ENCODE data around the gene ADGRL3. TPM values are rescaled to one million over a fixed set of nuclear protein-coding genes. Genes with fewer than 3 reads are reported as not detected.

ADGRL3 gene
- total RNA-seq, 1 donor from 2014 or later, result 6.1 TPM

DNA sequence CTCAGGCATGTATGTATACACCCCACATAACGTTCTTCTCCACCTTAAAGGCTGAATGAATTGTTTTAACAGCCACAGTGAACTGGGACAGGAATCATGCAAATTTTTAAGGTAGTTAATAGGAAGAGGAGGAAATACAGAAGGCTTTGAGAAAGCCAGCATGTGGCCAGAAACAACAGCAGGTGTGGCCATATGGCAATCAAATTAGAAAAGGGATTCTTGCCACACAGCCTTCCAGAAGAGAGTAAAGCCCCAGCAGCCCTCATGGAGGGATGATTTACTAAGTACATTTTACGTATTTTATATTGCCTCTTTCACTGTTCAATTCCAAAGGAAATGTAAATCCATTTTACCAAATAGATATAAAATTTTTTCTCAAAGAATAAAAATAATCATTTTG is 792.2 kb downstream of the ADGRL3 start:
- Histone ChIP-seq H3K27me3 (ENCODE audit: low read depth) (no peaks in the 10 kb centered on the region), H3K9me3 (replicated peaks) (no peaks in the 10 kb centered on the region), H3K4me1 (no peaks in the 10 kb centered on the region), H3K27ac (replicated peaks) (no peak overlapping the region), H3K36me3 (no peaks in the 10 kb centered on the region), H3K4me3 (no peak overlapping the region)
- no peak for DNase-seq
- TF ChIP-seq, protein P1, sequence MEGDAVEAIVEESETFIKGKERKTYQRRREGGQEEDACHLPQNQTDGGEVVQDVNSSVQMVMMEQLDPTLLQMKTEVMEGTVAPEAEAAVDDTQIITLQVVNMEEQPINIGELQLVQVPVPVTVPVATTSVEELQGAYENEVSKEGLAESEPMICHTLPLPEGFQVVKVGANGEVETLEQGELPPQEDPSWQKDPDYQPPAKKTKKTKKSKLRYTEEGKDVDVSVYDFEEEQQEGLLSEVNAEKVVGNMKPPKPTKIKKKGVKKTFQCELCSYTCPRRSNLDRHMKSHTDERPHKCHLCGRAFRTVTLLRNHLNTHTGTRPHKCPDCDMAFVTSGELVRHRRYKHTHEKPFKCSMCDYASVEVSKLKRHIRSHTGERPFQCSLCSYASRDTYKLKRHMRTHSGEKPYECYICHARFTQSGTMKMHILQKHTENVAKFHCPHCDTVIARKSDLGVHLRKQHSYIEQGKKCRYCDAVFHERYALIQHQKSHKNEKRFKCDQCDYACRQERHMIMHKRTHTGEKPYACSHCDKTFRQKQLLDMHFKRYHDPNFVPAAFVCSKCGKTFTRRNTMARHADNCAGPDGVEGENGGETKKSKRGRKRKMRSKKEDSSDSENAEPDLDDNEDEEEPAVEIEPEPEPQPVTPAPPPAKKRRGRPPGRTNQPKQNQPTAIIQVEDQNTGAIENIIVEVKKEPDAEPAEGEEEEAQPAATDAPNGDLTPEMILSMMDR (IDR thresholded peaks at IDR 0.05; ENCODE audit: borderline replicate concordance), result no peak
- intact Hi-C loops (cut with micrococcal nuclease), result no loop called here

DNA sequence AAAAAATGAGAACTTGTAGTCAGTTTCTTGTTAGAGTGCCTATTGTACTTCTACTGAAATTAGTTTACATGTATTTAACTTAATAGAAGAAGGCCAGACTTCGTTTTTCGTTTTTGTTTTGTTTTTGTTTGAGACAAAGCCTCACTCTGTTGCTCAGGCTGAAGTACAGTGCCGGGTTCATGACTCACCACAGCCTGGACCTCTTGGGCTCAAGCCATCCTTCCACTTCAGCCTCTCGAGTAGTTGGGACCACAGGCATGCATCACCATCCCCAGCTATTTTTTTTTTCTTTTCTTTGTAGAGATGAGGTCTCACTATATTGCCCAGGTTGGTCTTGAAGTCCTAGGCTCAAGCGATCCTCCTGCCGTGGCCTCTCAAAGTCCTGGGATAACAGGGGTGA is 793.9 kb downstream of the ADGRL3 start:
- no peak overlapping the region for H3K27ac ChIP-seq (replicated peaks)
- no peak overlapping the region for H3K4me3 ChIP-seq
- TF ChIP-seq, protein P1 (IDR thresholded peaks at IDR 0.05; ENCODE audit: borderline replicate concordance), result no peak
- no peaks in the 10 kb centered on the region for H3K9me3 ChIP-seq (replicated peaks)
- intact Hi-C loops (cut with micrococcal nuclease), result no loop called here
- H3K27me3 ChIP-seq (ENCODE audit: low read depth), result no peaks in the 10 kb centered on the region
- no peak for DNase-seq
- H3K4me1 ChIP-seq, result no peaks in the 10 kb centered on the region
- no peaks in the 10 kb centered on the region for H3K36me3 ChIP-seq

DNA sequence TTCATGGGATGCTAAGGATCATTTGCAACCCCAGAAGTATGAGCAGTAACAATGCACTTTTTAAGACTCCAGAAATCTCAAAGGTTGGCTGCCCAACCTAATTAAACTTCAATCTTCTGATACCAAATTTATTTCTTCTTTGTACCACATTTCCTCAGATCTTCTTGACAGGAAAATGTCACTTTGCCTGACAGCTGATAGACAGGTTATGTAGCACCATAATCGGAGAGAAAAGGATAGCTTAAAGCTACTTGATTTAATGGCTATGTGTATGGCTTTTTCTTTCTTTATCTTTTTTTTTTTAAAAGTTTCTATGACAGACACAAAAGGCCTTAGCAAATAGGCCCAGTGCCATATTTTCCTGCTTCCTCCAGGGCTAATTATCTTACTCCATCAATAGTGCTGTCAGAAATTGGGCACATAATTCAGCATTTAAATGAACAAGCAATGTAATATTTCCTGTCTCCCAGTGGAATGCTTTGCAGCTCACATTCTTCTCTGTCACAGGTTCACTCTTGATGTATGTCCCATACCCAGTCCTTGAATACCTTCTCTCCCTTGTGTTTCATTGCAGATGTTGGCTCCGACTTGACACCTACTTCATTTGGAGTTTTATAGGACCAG is 795.7 kb downstream of the ADGRL3 start:
- H3K27ac ChIP-seq (replicated peaks), result no peak overlapping the region
- no peaks in the 10 kb centered on the region for H3K4me1 ChIP-seq
- TF ChIP-seq, protein P1 (IDR thresholded peaks at IDR 0.05; ENCODE audit: borderline replicate concordance), result no peak
- H3K27me3 ChIP-seq (ENCODE audit: low read depth), result no peaks in the 10 kb centered on the region
- no peaks in the 10 kb centered on the region for H3K36me3 ChIP-seq
- no peak overlapping the region for H3K4me3 ChIP-seq
- DNase-seq, result no peak
- no peaks in the 10 kb centered on the region for H3K9me3 ChIP-seq (replicated peaks)
- intact Hi-C loops (cut with micrococcal nuclease), result no loop called here

DNA sequence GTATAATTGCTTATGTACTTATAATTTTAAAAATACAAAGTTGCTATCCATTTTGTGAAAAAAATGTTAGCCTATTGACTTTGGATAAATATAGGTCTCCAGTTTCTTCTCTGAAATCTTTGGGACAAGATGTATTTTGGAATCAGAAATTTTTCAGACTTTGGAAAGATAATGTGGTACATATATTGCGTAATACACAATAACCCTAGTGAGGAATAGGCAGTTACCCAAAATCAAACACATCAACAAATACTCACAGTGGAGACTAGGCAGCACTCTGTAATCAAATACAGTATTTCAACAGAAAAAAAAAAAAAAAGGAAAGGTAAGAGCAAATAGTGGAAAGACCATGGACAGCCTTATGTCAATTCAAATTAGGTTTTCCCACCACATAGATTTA is 796.8 kb downstream of the ADGRL3 start:
- TF ChIP-seq, protein P1 (IDR thresholded peaks at IDR 0.05; ENCODE audit: borderline replicate concordance), result no peak
- intact Hi-C loops (cut with micrococcal nuclease), result no loop called here
- no peak overlapping the region for H3K27ac ChIP-seq (replicated peaks)

DNA sequence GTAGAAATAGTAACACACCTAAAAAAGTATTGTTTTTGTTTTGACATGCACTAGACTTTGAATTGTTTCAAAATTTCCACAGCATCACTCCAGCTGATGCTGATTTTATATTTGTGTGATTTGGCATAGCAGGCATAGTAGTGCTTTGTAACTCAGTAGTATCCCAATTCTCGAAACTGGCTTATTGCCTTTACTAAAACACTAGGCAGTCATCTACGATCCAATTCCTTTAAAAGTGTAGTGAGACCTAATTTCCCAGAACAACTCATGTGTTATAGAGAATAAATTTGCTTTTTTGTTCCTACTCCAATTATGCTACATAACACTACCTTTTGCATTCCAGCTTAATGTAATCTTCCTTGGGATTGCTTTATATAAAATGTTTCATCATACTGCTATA is 797.7 kb downstream of the ADGRL3 start:
- Histone ChIP-seq H3K27me3 (ENCODE audit: low read depth) (no peaks in the 10 kb centered on the region), H3K4me1 (no peaks in the 10 kb centered on the region), H3K36me3 (no peaks in the 10 kb centered on the region), H3K4me3 (no peak overlapping the region), H3K27ac (replicated peaks) (no peak overlapping the region), H3K9me3 (replicated peaks) (no peaks in the 10 kb centered on the region)
- DNase-seq, result no peak
- intact Hi-C loops (cut with micrococcal nuclease), result no loop called here
- TF ChIP-seq, protein P1 (IDR thresholded peaks at IDR 0.05; ENCODE audit: borderline replicate concordance), result no peak

More for the DNA sequence above, 796.8 kb downstream of the ADGRL3 start:
- Histone ChIP-seq H3K27me3 (ENCODE audit: low read depth) (no peaks in the 10 kb centered on the region), H3K4me3 (no peak overlapping the region), H3K36me3 (no peaks in the 10 kb centered on the region), H3K9me3 (replicated peaks) (no peaks in the 10 kb centered on the region), H3K4me1 (no peaks in the 10 kb centered on the region)
- no peak for DNase-seq
